ENCODE data around the gene NT5C3B.
"Not testable (repeated sequence)": the region's sequence is repeated elsewhere in the genome, so short reads cannot be mapped to it uniquely, and the experiment has no call there.

NT5C3B gene

DNA sequence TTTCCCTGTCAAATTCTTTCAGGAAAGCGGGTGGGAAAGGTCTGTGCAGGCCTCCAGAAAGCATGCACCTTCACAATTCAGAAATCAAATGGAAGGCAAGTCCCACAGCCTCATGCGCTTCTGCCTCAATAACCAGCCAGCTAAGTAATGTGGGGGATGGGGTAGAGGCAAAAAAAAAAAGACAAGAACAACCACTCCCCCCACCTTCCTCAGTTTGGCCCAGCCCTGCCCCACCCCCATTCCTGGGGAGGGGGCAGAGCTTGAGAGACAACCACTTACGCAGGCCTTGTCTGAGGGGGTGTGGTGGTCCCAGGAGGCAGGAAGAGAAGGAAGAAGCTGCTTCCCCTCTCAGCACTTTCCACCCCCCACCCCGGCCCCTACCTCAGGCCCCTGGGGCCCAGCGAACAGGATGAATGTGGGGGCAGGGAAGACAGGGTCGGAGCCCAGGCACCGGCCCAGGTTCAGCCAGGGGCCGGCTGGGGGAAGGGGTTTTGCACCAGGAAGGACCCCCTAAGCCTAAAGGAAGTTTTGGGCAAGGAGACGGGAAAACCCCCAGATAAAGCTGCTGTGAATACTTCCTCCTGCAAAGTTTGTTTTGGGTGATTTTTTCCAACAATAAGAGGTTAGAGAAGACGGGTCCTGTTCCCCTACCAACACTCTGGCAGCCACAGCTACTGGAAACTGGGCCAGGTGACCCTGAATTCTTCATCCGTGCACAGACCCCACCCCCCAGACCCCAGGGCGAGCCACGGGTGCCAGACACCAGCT is 50.8 kb downstream of the NT5C3B start:
- H3K4me3 ChIP-seq (ENCODE audit: low read depth, low read length), result peak overlapping the region; percentile 47

DNA sequence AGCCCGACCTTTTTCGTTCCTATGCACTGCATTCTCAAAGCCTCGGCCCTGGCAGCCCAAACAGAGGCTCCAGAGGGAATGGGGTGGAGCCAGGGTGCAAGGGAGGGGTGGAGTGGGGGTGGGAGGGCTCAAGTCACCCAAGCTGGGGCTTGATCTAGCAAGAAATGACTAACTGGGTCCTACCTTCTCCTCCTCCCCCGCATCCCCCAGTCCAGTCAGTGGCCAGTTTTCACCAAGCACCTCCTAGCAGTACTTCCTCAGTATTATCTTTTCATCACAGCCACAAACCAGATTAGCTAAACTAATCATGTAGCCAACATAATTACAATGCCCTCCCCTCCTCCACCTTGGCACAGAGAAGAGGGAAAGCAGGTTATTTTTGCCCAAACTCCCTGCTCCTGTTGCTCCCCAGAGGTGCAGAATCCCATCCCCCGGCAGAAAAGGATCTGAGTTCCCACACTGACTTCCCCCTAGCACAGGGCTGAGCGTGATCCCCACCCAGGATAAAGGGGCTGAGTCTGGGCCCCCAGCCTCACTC is 51.8 kb downstream of the NT5C3B start:
- peak overlapping the region; percentile 47 for H3K4me3 ChIP-seq (ENCODE audit: low read depth, low read length)

- H3K4me3 ChIP-seq (ENCODE audit: low read depth, low read length), result no peak overlapping the region
Measured at GRCh38 chr17:41782142-41782541, 53.9 kb downstream of the NT5C3B start.

- no peak overlapping the region for H3K4me3 ChIP-seq (ENCODE audit: low read depth, low read length)
Measured at GRCh38 chr17:41781404-41782110, 54.5 kb downstream of the NT5C3B start.

- H3K4me3 ChIP-seq (ENCODE audit: low read depth, low read length), result no peak overlapping the region
Measured at GRCh38 chr17:41779954-41780353, 56.1 kb downstream of the NT5C3B start.

GRCh38 chr17:41777574-41778188 is 58.4 kb downstream of the NT5C3B start:
- H3K4me3 ChIP-seq (ENCODE audit: low read depth, low read length), result no peak overlapping the region

DNA sequence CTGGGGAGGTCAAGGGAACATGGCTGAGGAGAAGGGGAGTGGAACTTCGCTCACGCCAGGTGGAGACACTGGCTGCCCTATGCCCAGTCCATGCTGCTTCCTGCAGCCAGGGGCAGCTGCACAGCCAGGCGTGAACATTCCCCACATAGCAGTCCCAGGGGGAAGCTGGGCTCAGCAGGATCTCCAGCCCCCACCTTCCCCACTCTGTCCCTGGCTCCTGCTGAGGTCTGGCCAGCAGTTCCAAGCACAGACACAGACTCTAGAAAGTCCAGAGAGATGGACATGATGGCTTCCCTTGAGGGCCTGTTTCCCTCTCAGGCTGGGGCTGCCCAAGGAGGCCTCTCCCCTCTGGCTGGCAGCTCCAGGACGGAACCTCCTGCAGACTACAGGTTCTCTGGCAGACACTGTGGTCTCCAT is 58.9 kb downstream of the NT5C3B start:
- H3K4me3 ChIP-seq (ENCODE audit: low read depth, low read length), result no peak overlapping the region

DNA sequence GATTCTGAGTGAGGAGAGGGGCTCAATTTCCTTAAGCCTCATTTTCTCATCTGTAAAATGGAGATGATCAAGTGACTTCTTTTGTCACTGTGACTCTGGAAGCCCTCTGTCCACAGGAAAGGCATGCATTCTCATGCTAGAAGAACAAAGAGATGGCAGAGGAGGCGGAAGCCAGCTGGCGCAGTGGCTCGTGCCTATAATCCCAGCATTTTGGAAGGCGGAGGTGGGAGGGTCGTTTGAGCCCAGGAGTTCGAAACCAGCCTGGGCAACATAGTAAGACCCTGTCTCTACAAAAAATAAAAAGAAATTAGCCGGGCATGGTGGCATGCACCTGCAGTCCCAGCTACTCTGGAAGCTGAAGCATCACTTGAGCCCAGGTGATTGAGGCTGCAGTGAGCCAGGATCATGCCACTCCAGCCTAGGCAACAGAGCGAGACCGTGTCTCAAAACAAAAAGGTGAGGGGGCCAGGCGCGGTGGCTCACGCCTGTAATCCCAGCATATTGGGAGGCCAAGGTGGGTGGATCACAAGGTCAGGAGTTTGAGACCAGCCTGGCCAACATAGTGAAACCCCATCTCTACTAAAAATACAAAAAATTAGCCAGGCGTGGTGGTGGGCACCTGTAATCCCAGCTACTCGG is 59.7 kb downstream of the NT5C3B start:
- not testable (repeated sequence) for H3K4me3 ChIP-seq (ENCODE audit: low read depth, low read length)

- no peak overlapping the region for H3K4me3 ChIP-seq (ENCODE audit: low read depth, low read length)
Measured at GRCh38 chr17:41775394-41776226, 60.4 kb downstream of the NT5C3B start.

Data from iPS-11a (cell line).